Aorta (tissue), 5 donors: Measurements from ENCODE around the gene NRIP1. TPM values are rescaled to one million over a fixed set of nuclear protein-coding genes. Genes with fewer than 3 reads are reported as not detected.

Experiments
- ATAC-seq: fragments of 200-7000 bp; cut with Tn5 transposase; one replicate; pipeline ENCODE4 v1.9.1; 2022; ENCODE audit warnings: moderate library complexity; ENCODE audit not compliant: low FRiP score
- DNase-seq, 2 donors: peaks; one replicate each; pipeline ENCODE4 v3.0.0-alpha.2; 2020
- H3K27ac ChIP-seq, 2 donors: one replicate each; pipeline ENCODE4 v1.5.1; 2013; ENCODE audit warnings: low read length in 2 of 2, mild to moderate bottlenecking in 2 of 2, moderate library complexity in 2 of 2, control low read depth in 1 of 2, inconsistent platforms in 1 of 2, low read depth in 1 of 2
- H3K27me3 ChIP-seq, 2 donors: one replicate each; pipeline ENCODE4 v1.6.1; 2013; ENCODE audit warnings: control low read depth in 1 of 2, low read length in 1 of 2, mild to moderate bottlenecking in 1 of 2, moderate library complexity in 1 of 2; ENCODE audit not compliant: insufficient read depth in 2 of 2, control insufficient read depth in 1 of 2
- H3K36me3 ChIP-seq, 2 donors: one replicate each; pipeline ENCODE4 v1.6.1; 2013; ENCODE audit warnings: control low read depth in 1 of 2, low read length in 1 of 2, mild to moderate bottlenecking in 1 of 2; ENCODE audit not compliant: insufficient read depth in 2 of 2, control insufficient read depth in 1 of 2
- H3K4me1 ChIP-seq, 2 donors: one replicate each; pipeline ENCODE4 v1.6.1; 2013; ENCODE audit warnings: low read length in 2 of 2, control low read depth in 1 of 2, mild to moderate bottlenecking in 1 of 2, moderate library complexity in 1 of 2; ENCODE audit not compliant: insufficient read depth in 2 of 2, control insufficient read depth in 1 of 2
- H3K4me3 ChIP-seq, 2 donors: one replicate each; pipeline ENCODE4 v1.5.1; 2013; ENCODE audit warnings: low read length in 2 of 2, control low read depth in 1 of 2, mild to moderate bottlenecking in 1 of 2
- H3K9me3 ChIP-seq: one replicate; pipeline ENCODE4 v1.6.1; 2013; ENCODE audit warnings: mild to moderate bottlenecking, low read length; ENCODE audit not compliant: control insufficient read depth
- WGBS, 2 donors: extraction: QIAGEN DNeasy Blood & Tissue Kit; methylation state at CpG; one replicate each; pipeline ENCODE4 v1.1.7; 2013; 5-methylcytosine and 5-hydroxymethylcytosine counted together
- intact Hi-C, 2 donors: fragments of 100-400 bp; cut with DNase I; formaldehyde crosslinking; loops; one replicate each; pipeline versions ENCODE4 v1.14.2 to v1.15.0; 2022
- polyA plus RNA-seq, 2 donors: library from polyadenylated mRNA; stranded (reverse); fragments of 200-250 nt; gene quantifications; one replicate each; pipeline ENCODE4 v1.2.3, GENCODE V29; 2013
- total RNA-seq, 2 donors: library from RNA; stranded (reverse); fragmentation: NEBNext Ultra II Directional; extraction: Animal tissue kit (Norgen Biotek cat#: 25700); gene quantifications; one replicate each; pipeline ENCODE4 v1.2.1, GENCODE V29; 2021
- donor health status: healthy with polysubstance abuse.
- donor health status: Bipolar disorder and iron deficiency.
- donor health status: DM: no; HTN: no; CAD: no.
- donor health status: DM: no; HTN: no; CAD: no.
- donor health status: DM: yes; HTN: yes; CAD: no.

NRIP1 gene
- total and polyA plus RNA-seq, 4 donors, result 3.8 to 37.1 (median 16.6) TPM

DNA sequence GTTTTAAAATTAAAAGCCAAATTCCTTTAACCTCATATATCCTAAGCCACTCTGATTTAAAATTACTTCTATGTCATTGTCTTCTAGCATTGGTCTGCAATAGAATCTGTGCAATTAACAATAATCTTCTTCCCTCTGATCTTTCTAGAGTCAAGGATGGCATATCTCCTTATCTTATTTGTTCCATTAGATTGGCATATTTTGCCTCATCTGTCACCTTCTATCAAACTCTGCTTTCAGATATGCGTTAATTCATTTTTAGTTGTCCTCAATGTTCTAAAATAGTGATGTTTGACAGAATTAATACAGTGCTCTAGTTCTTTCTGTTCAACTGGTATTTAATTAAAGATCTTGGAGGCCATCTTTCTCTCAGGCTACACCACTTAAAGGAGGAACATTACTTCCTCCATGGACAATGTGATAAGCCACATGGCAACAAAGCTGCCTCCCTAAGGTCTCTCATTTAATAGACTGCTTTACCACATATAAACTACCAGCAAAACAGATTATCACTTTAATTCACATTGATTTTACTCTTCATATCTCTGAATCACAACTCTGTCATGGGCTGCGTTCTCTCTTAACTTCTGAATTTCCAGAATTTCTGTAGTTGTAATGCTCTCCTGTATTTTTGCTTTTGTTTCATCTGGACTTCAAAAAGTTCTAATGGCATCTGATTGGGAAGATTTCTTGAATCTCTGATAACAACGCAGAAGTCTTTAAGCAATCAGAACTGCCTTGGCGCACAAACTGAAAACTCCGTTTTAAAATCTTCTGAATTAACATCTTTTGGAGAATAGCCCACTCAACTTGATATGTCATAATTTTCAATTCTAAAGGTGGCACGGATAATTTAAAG, 2.8 kb downstream of the NRIP1 start:
- Histone ChIP-seq H3K4me1 (no peaks in the 10 kb centered on the region), H3K36me3 (no peaks in the 10 kb centered on the region), H3K4me3 (no peak overlapping the region), H3K9me3 (no peaks in the 10 kb centered on the region), H3K27me3 (no peaks in the 10 kb centered on the region), H3K27ac (no peak overlapping the region)
- 88 to 93% methylated on average over 6 of the region's 6 CpGs for WGBS, 2 donors
- DNase-seq (no peak), ATAC-seq (no peak)
- intact Hi-C loops, result loop anchor here in 1 of 2 donors (5.0 kb wide), 1 partner anchor 105 kb away; no protein-coding TSS in a partner anchor

DNA sequence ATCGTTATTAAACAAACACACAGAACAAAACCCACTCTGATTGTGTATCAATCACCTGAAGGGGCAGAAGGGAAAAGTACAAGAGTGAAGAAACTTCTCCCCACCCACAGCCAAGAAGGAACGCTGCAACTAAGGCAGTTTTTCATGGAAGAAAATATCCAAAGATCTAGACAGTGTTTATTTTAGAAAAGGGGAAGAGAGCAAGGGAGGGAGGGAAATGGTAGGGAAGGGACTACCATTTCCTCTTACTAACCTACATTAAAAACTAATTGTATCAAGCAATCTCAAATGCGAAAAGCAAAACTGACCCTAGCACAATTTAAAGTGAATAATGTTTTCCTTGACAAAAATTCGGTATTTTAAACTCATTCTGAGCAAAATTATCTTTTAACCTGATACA, 3.5 kb downstream of the NRIP1 start:
- ATAC-seq, result no peak

DNA sequence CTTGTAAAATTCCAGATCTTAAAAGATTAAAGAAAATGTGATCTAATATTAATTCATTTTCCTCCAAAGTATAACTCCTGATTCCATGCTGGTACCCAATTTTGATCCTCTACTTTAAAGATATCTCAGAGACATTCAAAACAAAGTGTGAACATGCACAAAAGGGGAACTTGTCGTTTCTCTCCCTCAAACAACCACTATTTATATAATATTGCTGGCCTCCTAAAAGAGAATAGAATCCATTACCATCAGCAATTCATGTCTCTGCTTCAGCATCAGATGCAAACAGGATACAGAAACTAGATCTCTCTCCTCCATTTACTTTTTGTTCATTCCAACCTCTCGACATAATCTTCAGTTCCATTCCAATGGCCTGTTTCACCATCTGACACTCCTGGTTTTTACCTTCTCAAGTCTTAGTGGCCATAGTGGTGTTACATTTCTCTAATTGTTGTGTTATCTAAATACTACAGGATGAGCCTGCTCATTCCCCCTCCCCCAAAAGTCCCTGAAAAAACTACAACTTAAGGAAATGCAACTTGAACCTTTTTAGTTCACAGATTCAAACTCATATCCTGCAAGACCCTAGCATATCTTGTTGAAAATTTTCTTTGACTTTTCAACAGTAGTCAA, 4.1 kb downstream of the NRIP1 start:
- H3K27ac ChIP-seq, result no peak overlapping the region
- H3K27me3 ChIP-seq, result no peaks in the 10 kb centered on the region
- ATAC-seq, result no peak
- WGBS, 2 donors, result 81 to 85% methylated on average over 2 of the region's 2 CpGs
- H3K4me3 ChIP-seq, result no peak overlapping the region
- H3K9me3 ChIP-seq, result no peaks in the 10 kb centered on the region
- no peaks in the 10 kb centered on the region for H3K4me1 ChIP-seq
- DNase-seq, result no peak
- no peaks in the 10 kb centered on the region for H3K36me3 ChIP-seq
- intact Hi-C loops, result loop anchor here in 1 of 2 donors (5.0 kb wide), 1 partner anchor 103 kb away; no protein-coding TSS in a partner anchor

More for the DNA sequence above, 3.5 kb downstream of the NRIP1 start:
- H3K4me1 ChIP-seq, result no peaks in the 10 kb centered on the region
- H3K36me3 ChIP-seq, result no peaks in the 10 kb centered on the region
- no peak overlapping the region for H3K4me3 ChIP-seq
- intact Hi-C loops, result loop anchor here in 1 of 2 donors (5.0 kb wide), 1 partner anchor 104 kb away; no protein-coding TSS in a partner anchor
- H3K27ac ChIP-seq, result no peak overlapping the region
- no peaks in the 10 kb centered on the region for H3K9me3 ChIP-seq
- no peak for DNase-seq
- no peaks in the 10 kb centered on the region for H3K27me3 ChIP-seq
- 68 to 78% methylated on average over 4 of the region's 4 CpGs for WGBS, 2 donors

DNA sequence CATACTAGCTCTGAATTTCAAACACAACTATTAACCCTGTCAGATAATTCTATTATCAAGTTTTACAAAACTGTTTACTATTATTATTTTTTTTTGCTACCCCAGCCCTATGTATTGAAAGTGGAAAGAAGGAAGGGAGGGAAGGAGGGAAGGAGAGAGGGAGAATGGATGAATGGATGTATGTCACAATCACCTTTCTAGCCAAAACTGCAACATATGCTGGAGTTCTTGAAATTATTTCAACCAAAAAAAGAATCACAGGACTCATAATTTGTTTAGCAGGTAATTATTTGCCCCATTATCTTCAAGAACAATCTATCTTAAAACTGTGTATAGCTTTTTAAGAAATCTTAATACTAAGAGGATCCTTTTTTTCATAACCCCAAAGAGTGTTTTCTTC, 5.4 kb downstream of the NRIP1 start:
- Histone ChIP-seq H3K4me1 (no peaks in the 10 kb centered on the region), H3K36me3 (no peaks in the 10 kb centered on the region), H3K4me3 (no peak overlapping the region), H3K9me3 (no peaks in the 10 kb centered on the region), H3K27ac (no peak overlapping the region), H3K27me3 (no peaks in the 10 kb centered on the region)
- ATAC-seq (no peak), DNase-seq (no peak)
- intact Hi-C loops, result loop anchor here in 1 of 2 donors (10.0 kb wide), 1 partner anchor 65 kb away; no protein-coding TSS in a partner anchor

DNA sequence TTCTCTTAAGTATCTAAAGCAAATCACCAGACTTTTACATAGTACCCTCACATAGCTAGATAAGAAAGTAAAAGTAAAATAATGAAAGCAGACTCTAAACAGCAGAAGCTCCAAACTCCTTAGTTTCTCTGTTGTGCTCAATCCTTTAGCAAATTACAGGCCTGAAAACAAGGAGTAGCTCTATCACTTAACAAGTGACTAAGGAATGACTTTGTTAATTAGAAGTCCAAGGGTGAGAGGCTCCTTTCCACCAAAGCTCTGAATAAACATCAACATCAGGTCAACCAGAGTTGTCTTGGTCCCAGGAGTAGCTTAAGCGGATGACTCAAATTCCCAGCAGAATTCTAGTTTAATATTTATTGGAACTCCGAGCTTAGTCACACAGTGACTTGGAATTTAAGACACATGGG, 5.9 kb downstream of the NRIP1 start:
- H3K27me3 ChIP-seq, result no peaks in the 10 kb centered on the region
- 66 to 75% methylated on average over 2 of the region's 2 CpGs for WGBS, 2 donors
- no peaks in the 10 kb centered on the region for H3K9me3 ChIP-seq
- H3K4me3 ChIP-seq, result no peak overlapping the region
- ATAC-seq (no peak), DNase-seq (no peak)
- no peaks in the 10 kb centered on the region for H3K36me3 ChIP-seq
- intact Hi-C loops, result loop anchor here in 1 of 2 donors (10.0 kb wide), 1 partner anchor 64 kb away; no protein-coding TSS in a partner anchor
- no peak overlapping the region for H3K27ac ChIP-seq
- no peaks in the 10 kb centered on the region for H3K4me1 ChIP-seq

DNA sequence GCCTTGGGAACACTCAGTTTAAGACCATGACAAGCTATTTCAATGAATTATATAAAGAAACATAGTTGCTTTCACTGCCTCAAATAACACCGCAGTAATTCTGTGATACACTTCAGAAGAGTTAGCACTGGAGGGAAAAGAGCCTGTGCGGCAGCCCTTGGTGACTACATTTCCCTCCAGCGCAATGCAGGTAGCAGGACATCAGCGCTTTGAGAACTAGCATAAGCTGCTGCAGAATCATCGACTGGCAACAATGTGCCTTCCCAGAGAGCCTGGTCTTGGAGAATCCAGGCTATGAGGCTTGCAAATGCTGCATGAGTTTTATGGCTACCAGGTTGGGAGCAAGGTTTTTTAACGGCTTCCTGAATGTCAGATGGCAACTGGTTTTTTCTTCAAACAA, 7.5 kb downstream of the NRIP1 start:
- no peak for DNase-seq
- no peaks in the 10 kb centered on the region for H3K9me3 ChIP-seq
- H3K27ac ChIP-seq, result no peak overlapping the region
- peaks cover 0 to 1% of the 10 kb centered on the region in 2 donors for H3K4me1 ChIP-seq
- no peak overlapping the region for H3K4me3 ChIP-seq
- intact Hi-C loops, result loop anchor here in 1 of 2 donors (10.0 kb wide), 1 partner anchor 62 kb away; no protein-coding TSS in a partner anchor
- H3K36me3 ChIP-seq, result no peaks in the 10 kb centered on the region
- WGBS, 2 donors, result 79% methylated on average over 6 of the region's 6 CpGs
- no peaks in the 10 kb centered on the region for H3K27me3 ChIP-seq
- ATAC-seq, result no peak

DNA sequence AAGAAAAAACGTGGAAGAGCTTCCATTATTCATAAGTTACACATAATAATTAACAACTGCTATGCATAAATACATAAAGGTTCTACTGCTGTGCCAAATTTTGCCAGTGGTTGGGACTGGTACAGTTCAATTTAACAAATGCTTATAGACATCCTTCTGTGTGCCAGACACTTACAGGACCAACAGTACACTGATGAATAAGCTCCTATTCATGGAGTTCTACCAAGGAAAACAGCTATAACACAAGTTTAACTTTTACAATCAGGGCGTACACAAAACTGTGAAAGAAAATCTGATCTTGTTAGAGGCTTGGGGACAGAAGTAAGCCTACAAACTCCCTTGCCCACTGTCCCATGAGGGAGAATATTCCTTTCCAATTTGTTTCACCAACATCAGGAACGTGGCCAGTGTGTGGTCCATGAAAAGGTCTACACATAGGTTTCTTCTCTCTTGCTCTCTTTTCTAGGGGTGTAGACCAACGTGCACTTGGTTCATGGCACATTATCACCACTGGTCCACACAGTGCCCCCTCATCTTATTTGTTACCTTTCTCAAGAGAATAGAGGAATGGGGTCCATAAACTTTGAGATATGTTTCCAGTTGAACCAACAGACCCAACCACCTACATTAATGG, 10.1 kb downstream of the NRIP1 start:
- 59 to 65% methylated on average over 4 of the region's 4 CpGs for WGBS, 2 donors
- ATAC-seq, result no peak

DNA sequence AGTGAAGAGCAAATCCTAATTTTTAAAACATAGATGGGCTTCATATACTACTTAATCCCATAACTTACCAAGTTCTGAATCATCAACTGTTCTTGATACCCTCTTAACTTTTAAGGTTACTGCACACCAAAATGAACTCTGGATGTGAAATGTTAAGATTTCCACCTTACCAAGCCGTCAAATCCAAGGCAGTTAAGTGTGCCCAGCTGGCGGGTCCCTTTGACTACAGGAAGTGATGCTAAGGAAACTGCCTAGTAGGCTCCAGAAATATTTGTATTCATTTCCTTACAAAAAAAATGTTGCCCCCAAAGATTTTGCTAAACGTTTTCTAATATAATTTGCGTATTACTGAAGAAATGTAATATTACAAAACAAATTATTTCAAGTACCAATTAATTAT, 10.7 kb downstream of the NRIP1 start:
- no peaks in the 10 kb centered on the region for H3K9me3 ChIP-seq

More for the DNA sequence above, 10.1 kb downstream of the NRIP1 start:
- H3K27ac ChIP-seq, result no peak overlapping the region
- H3K27me3 ChIP-seq, result no peaks in the 10 kb centered on the region
- intact Hi-C loops, result loop anchor here in 1 of 2 donors (10.0 kb wide), 1 partner anchor 60 kb away; no protein-coding TSS in a partner anchor
- no peaks in the 10 kb centered on the region for H3K9me3 ChIP-seq
- no peaks in the 10 kb centered on the region for H3K36me3 ChIP-seq
- no peak overlapping the region for H3K4me3 ChIP-seq
- H3K4me1 ChIP-seq, result peaks cover 0 to 7% of the 10 kb centered on the region in 2 donors
- no peak for DNase-seq

More for the DNA sequence above, 10.7 kb downstream of the NRIP1 start:
- no peaks in the 10 kb centered on the region for H3K36me3 ChIP-seq
- H3K4me3 ChIP-seq, result no peak overlapping the region
- intact Hi-C loops, result loop anchor here in 1 of 2 donors (10.0 kb wide), 1 partner anchor 59 kb away; no protein-coding TSS in a partner anchor
- no peak for DNase-seq
- no peak for ATAC-seq
- peaks cover 0 to 7% of the 10 kb centered on the region in 2 donors for H3K4me1 ChIP-seq
- H3K27me3 ChIP-seq, result no peaks in the 10 kb centered on the region
- no peak overlapping the region for H3K27ac ChIP-seq
- 64 to 74% methylated on average over 4 of the region's 4 CpGs for WGBS, 2 donors
